HG02884 (cell line): Measurements from ENCODE around the gene CCDC181.
"Not testable (repeated sequence)": the region's sequence is repeated elsewhere in the genome, so short reads cannot be mapped to it uniquely, and the experiment has no call there.

ENCODE experiments used
- ATAC-seq: cut with Tn5 transposase; IDR thresholded peaks from one replicate; pipeline ENCODE4 v1.9.1; 2021; ENCODE audit warnings: mild to moderate bottlenecking, moderate library complexity; ENCODE audit not compliant: unreplicated experiment

Gene CCDC181

GRCh38 chr1:169402578-169402977, 24.7 kb downstream of the CCDC181 start:
- not testable (repeated sequence) for ATAC-seq

- ATAC-seq = no peak
Measured at GRCh38 chr1:169395955-169396354, 31.3 kb downstream of the CCDC181 start.

- no peak for ATAC-seq
Measured at GRCh38 chr1:169392406-169392805, 34.9 kb downstream of the CCDC181 start.

GRCh38 chr1:169390303-169390702, 37.0 kb downstream of the CCDC181 start:
- ATAC-seq = peak; percentile 91

GRCh38 chr1:169387399-169387798, 39.9 kb downstream of the CCDC181 start:
- ATAC-seq = no peak

GRCh38 chr1:169383449-169383848, 43.8 kb downstream of the CCDC181 start:
- no peak for ATAC-seq

GRCh38 chr1:169381162-169381561, 46.1 kb downstream of the CCDC181 start:
- ATAC-seq = no peak

GRCh38 chr1:169371404-169371803, 55.9 kb downstream of the CCDC181 start:
- no peak for ATAC-seq

GRCh38 chr1:169368406-169368769, 58.9 kb downstream of the CCDC181 start:
- no peak for ATAC-seq

- peak; percentile 95 for ATAC-seq
Measured at GRCh38 chr1:169367686-169368405, 59.4 kb downstream of the CCDC181 start, which contains the start of the genes BLZF1 and NME7. Gene BLZF1 (plus strand): TSS chr1:169368195. CDS start chr1:169369523, 1,328 bp downstream. Gene NME7 (minus strand): TSS chr1:169367797. CDS start chr1:169367710, 87 bp downstream.

- no peak for ATAC-seq
Measured at GRCh38 chr1:169367096-169367685, 60.1 kb downstream of the CCDC181 start.

GRCh38 chr1:169364948-169365347, 62.3 kb downstream of the CCDC181 start:
- no peak for ATAC-seq

- peak; percentile 41 for ATAC-seq
Measured at GRCh38 chr1:169363046-169363730, 64.1 kb downstream of the CCDC181 start.

GRCh38 chr1:169361281-169361680, 66.0 kb downstream of the CCDC181 start:
- no peak for ATAC-seq

GRCh38 chr1:169360415-169360814, 66.9 kb downstream of the CCDC181 start:
- ATAC-seq = no peak

GRCh38 chr1:169348383-169349036, 78.8 kb downstream of the CCDC181 start:
- no peak for ATAC-seq

- no peak for ATAC-seq
Measured at GRCh38 chr1:169347688-169348382, 79.4 kb downstream of the CCDC181 start.

- ATAC-seq = no peak
Measured at GRCh38 chr1:169346036-169346589, 81.2 kb downstream of the CCDC181 start.

GRCh38 chr1:169345511-169345910, 81.8 kb downstream of the CCDC181 start:
- no peak for ATAC-seq
